Stimulated activated CD8-positive, alpha-beta memory T cell treated with anti-CD3 and anti-CD28 coated beads, Interleukin-7, amount 100 ng/mL, for 24 hours (primary cell): ENCODE data around the gene WNT9A.

Experiments
- DNase-seq: peaks from one replicate; pipeline ENCODE4 v3.0.0-alpha.2; 2020; ENCODE audit warnings: low read depth

WNT9A gene

DNA sequence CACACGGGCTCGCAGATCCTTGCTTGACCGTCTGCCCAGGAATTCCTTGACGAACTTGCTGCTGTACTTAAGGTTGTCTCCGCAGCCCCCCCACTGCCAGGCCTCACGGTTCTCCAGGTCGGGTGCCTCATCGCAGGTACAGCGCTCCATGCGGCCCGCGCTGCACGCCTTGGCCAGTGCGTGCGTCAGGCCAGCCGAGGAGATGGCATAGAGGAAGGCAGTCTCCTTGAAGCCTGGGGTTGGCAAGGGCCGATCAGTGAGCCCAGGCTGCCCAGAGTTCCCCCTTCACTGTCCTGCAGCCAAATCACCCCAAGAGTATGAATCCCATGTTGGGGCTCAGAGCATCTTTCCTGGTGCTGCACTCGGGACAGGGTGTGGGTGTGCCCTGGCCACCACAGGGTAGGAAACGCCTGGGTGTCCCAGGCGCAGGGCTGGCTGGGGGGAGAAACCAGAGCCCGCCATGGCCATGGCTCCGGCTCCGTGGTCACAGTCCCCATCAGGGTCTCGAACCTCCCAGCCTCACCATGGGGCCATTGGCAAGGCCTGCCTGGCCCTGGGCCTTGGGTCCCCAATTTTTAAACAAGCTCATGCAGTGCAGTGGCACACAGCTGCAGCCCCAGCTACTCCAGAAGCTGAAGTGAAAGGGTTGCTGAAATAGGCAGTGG, 23.4 kb downstream of the WNT9A start:
- no peak for DNase-seq

DNA sequence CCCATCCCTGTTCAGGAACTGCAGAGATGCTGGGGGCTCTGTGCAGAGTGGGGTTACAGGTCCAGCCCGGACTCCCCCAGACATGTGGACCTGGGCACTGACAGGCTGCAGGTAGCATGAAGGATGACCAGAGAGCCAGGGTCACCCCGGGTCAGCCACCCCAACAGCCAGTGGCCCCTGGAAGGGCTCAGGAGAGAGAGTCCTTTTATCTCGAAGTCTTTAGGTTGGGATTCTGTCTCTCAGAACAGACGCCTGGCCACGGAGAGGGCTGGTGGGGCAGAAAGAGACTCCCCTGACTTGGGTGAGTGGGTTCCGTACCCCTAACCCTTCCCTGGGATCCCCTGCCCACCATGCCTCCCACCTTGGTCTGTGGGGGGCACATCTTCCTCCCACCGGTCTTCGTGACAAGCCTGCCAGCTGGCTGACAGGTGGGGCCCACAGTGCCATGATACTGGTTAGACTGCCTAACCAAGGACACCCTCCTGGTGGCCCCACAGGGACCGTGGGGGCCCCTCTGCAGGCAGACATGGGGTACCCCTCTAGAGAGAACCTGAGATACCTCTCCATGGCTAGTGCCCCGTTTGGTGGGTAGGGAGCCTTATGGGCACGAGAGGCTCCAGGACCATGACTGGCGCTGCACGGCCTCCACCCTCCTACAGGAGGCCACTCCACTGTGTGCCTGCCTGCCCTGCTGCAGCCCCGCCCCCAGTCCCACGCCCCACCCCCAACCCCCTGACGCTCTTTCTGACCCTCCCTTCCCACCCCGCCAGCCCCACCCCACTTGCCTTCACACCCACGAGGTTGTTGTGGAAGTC, 24.2 kb downstream of the WNT9A start:
- DNase-seq, result no peak

DNA sequence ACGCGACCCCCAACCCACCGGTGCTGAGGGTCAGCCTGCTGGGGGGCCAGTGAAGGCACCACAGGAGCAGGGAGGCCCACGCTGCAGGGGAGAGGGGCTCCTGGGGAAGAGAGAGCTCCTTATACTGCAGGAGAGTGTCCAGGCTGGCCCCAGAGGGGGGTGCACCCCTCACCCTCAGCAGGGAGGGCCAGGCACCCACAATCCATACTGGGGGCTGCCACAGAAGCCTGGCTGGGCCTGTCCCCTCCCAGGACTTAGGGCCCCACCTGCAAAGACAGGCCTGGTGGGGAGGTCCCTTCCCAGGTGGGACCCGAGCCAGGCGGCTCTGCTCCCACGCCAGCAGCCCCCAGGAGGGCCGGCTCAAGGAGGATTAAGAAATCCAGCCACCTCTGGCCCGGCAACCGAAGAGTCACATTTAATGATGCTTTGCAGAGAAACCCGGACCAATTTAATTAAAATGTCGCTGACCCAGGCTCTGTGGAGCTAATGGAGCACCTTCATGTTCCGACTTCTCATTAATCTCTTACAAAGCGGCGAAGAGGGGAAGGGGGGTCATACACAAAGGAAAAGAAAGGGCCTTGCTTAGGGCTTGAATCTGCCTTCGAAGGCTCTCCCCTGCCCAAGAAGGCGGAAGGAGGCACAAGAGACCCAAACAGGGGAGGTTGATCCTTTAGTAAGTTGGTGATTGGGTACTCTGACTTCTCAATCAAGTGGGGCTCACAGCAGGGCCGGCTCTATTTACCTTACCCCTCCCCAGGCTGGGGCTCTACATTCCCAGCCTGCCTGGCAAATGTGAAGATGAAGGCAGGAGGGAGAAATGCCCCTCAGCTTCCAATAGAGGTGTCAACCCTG, 25.0 kb downstream of the WNT9A start:
- no peak for DNase-seq

DNA sequence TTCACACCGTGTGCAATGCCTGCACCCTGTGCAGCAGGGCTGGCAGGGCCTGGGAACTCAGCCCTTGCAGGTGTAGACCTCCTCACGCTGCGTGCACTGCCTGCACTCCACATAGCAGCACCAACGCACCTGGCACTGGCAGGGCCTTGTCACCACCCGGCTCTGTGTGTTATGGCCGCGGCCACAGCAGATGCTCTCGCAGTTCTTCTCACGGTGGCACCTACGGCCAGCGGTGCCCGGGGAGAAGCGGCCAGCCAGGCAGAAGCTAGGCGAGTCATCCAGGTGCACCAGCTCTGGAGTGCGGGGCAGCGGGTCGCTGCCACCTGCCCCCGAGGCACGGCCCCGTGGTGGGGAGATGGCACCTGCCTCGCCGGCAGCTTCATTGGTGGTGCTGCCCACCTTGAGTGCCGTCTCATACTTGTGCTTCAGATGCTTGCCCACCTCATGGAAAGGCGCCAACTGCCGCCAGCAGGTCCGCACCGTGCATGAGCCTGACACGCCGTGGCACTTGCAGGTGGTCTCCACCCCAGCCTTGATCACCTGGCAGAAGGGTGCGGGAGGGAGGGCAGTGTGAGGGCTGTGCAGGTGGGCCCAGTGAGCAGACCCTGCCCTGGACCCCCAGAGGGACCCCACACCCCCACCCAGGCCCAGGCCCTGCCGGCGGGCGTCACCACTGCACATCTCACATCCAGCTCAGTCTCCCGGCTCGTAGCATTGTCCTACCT, 26.1 kb downstream of the WNT9A start:
- no peak for DNase-seq

DNA sequence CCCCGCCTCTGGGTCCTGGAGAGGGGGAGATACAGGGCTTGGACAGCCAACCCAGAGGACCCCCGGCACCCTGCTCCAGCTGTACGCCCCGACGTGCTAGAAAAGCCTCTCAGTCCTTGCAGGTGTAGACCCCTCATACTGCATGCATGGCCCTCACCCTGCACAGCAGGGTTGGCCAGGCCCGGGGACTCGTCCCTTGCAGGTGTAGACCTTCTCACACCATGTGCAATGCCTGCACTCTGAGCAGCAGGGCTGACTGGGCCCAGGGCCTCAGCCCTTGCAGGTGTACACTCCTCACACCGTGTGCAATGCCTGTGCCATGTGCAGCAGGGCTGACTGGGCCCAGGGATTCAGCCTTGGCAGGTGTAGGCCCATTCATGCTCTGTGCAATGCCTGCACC, 26.8 kb downstream of the WNT9A start:
- DNase-seq, result no peak

DNA sequence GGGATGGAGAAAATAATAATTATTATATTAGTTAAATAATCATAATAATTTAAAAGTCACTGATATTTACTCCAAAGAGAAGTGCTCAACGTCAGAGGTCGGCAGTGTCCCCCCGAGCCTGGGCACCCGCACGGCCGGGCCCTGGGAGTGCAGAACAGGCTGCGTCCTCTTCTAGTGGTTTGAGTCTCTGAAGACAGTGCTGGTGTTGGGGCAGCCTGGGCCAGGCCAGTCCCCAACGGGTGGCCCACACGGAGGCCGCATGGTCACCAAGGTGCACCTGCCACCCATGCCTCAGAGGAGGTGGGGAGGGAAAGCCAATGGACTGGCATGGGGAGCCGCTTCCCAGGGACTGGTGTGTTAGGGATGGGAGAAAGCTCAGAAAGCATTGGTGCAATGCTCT, 27.3 kb downstream of the WNT9A start:
- DNase-seq, result no peak

DNA sequence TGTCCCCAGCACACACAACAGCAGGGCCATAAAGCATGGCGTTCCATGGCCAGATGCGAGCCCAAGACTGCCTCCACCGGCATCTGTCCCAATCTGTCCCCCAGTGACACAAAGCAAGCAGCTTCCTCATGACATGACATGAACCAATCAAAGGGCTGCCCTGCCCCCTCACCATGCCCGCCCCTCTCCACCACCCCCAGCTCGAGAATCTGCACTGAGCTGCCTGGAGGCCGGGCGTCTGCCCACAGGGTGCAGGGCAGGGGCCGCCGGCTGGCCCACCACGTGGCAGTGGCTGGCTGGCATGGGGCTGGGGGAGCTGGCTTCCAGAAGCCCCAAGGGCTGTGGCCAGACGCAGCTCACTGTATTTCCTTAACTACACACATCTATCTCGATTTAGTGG, 27.8 kb downstream of the WNT9A start:
- no peak for DNase-seq

DNA sequence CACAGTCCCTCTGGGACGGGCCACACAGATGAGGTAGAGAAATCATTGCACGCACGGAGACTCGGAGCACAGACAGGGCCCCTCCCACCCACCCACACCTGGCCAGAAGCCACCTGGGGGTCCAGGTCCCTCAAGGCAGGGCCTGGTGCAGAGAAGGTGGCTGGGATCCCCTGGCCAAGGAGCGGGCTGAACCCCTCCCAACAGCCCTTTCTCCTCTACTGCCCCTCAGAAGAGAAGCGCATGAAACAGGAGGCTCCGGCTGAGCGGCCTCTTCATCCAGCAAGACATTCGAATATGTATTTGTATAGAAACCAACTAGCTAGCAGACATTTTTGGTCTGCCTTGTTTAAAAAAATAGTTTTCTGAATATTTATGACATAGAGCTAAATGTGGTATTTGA, 29.0 kb downstream of the WNT9A start:
- no peak for DNase-seq

DNA sequence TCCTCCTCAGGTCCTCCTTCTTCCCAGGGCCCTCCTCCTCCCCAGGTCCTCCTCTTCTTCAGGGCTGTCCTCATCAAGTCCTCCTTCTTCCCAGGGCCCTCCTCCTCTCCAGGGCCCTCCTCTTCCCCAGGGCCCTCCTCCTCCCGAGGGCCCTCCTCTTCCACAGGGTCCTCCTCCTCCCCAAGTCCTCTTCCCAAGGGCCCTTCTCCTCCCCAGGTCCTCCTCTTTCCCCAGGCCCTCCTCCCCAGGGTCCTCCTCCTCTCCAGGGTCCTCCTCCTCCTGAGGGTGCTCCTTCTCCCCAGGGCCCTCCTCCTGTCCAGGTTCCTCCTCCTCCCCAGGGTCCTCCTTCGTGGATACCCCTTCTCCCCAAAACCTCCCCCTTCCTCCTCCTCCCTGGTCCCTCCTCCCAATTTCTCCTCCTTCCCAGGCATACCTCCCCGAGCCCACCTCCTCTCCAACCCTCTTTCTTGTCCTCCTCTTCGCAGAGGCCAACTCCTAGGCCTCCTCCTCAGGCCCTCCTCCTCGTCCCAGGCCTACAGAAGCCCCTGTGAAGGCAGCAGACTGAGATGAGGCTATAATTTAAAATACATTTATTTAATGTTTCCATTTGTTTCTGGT, 29.5 kb downstream of the WNT9A start:
- DNase-seq, result no peak

DNA sequence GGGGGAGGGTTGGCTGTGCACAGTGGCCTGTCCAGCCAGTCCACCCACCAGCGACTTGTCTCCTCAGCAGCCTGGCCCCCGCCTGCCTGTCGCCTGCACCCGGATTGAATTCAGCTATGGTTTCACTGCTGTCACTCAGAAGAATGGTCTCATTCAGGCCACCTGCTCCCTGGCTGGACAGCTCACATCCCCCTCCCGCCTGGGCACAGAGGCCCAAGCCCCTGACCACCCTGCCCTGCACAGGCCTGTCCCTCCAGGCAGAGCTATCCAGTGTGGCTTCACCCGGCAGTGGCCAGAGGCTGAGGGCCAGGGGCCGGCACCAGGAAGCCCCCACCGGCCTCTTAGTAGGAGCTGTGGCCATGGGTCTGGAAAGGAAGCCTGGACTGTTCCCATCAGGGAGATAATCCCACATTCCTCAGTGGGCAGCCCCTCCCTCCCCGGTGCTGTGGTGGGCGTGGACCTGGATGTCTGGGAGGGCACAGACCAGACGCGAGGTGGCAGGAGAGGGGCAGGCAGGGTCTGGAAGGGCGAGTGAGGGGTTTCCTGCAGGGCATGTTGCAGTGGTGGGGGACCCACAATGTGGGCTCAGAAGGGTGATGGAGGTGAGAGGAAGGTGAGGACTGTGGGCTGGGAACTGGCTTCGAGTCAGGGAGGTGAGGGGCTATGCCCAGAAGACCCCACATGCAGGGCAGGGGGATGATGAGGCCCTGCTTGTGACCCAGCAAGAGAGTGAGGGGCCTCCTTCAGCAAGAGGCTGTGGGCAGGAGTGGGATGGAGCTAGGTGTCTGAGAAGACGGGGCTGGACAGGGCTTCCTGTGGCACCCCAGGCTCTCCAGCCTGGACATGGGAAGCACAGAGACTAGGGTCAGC, 30.4 kb downstream of the WNT9A start:
- DNase-seq, result no peak

DNA sequence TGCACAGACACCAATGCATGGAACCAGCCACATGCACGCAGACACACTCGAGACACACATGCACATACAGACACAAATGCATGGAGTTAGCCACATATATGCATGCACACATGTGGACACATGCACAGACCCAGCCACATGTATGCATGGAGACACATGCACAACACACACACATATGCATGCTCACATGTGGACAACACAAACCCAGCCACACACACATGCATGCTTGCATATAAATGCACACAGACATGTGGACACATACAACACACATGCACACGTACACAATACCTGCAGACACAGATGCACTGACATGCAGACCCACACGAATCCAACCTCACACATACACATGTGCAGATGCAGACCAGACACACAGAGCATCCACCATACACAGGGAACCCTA, 31.1 kb downstream of the WNT9A start:
- no peak for DNase-seq

DNA sequence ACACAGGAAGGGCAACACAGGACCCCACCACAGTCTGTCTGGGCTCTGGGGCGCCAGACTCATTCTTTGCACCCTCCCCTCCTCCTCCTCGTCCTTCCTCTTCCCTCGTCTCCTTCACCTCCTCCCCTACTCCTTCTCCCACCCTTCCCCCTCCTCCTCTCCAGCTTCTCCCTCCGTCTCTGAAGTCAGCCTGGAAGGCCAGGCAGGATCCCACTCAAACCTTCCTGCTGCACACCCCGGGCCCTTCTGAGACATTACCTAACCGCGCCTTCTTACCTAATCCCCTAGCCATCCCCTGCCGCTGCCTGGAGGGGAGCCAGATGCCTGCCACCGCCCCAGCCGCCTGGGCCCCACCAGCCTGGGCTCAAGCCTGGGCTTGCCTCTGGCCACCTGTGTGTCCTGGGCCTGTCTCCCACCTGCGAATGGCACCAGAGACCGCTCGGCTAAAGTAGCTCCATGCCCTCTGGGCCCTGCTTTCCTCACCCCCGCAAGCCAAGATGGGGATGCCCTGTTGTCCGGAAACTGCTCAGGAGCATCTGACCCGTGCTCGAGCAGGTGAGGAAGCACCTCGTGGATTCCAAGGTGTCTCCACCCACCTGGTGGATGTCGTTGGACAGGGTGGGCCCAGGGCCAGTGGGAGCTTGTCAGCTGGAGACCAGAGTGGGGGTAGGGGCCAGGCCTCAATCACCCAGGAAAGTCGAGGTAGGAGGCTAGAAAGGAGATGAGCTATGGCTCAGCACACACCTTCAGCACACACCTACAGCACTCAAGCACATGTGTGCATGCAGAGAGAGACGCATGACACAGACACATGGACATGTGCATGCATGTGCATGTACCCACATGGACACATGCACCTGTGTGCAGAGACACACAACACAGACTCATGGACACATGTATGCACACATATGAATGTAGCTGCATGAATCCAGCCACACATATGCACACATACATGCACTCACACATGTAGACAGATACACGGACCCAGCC, 31.9 kb downstream of the WNT9A start:
- no peak for DNase-seq

DNA sequence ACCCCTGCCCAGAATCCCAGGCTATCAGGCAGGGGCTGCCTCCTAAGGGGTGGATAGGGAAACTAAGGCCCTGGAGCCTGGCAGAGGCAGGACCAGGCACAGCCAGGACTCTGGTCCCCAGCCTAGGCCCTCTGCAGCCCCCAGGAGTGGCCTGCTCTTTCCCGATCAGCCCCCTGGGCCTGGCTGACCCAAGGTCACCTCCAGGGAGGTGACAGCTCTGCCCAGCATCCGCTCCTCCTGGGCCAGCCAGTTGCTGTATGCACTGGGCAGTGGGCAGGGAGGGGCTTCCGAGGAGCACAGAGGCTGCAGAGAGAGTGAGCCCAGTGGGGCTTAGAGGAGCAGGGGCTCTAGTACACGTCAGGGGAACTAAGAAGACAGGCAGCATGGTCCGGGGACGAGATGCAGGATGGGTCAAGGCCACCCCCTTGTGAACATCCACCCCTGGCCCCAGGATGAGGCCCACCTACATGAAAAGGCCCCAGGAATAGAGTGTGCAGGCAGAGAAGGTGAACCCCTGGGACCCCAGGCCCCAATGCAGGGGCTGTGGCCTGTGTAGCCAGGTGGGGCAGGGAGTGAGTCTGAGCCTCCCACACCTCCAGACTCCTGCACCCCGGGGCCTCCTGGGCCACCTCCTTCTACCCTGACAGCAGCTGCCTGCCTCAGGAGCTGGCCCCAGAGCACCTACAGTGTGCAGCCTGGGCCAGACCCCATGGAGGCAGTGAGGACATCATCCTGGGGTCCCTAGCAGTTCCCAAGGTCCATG, 32.8 kb downstream of the WNT9A start:
- no peak for DNase-seq

DNA sequence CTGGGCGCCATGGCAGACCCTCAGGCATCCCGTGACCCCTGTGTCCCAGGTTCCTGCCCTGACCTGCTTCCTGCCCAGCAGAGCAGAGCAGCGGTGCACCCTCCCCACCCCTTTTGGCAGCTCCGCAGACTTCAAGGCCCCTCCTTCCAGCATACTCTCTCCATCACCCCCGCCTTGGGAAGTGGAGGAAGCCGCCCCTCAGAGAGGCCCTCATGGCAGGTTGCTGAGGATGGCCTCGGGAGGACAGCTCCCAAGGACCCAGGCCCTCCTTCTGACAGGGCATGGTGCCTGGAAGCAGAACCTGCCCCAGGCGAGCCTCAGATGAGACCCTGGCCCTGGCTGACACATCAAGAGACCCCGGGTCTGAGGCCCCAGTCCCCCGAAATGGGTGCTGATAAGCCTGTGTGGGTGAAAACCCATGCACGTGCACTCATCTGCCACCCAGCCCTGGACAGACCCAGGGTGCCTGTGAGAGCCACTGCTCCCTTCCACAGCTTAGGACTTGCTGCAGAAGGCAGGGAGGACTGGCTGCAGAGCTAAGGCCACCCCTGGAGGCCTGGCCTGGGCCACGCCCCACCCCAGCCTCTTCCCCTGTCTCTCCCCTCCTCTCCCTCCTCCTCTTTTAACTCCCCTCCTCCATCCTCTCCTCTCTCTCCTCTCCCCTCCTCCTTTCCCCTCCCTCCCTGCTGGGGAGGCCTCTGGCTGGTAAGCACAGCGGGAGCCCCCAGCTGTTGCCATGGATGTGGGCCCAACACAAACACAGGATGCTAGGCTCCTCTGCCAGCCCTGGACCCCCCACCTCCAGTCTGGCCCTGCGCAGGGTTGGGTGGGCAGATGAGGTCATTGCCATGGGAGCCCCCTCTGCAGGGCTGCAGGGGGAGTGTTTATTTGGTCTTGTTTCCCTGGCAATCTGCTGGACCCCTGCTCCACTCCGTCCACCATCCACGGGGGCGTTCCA, 33.7 kb downstream of the WNT9A start:
- no peak for DNase-seq

DNA sequence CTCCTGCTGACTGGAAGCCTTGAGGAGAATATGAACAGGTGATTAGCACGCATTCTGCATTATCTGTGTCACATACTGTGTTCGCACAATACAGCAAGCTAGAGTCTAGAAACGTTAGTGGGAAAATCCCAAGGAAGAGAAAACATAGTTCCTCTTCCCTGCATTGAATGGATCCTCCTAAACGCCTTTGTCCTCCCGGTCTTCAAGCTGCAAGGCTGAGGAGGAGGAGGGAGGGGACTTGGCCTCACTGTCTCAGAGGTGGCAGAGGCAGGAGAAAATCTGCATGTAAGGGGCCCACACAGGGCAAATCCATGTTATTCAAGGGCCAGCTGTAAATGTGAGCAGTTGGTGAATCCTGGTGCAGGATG, 34.4 kb downstream of the WNT9A start:
- no peak for DNase-seq

DNA sequence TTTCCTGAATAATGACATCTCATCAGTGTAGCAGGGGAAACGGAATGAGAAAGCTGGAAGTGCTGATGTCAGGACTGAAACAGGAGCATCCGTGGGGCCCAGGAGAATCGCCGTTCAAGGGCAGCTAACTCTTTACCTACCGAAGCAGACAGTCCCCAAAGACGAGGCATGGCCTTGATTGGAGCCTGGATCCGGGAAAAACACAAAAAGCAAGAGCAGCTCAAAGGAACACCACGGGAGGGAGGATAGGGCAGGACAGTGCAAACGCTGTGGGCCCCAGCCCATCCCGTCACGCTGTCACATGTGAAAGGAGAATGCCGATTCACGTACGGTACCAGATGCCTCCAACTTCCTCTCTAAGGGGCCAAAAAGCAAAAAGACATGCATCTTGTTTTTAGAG, 34.9 kb downstream of the WNT9A start:
- DNase-seq, result no peak

DNA sequence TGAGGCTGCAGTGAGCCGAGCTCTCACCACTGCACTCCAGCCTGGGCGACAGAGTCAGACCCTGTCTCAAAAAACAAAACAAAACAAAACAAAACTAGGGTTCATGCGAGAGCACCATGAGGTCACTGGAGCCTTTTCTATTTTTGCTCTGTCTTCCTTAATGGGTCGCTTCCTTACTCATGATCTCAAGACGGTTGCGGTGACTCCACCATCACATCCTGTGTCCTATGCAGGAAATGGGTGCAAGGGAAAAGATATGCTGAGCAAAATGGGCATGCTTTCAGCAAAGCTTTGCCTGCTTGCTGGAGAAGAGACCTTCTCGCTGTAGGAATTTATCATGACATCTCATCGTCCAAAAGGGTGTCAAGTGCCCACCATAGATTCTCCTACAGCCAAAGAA, 36.4 kb downstream of the WNT9A start:
- DNase-seq, result no peak
